HEK293 (cell line): ENCODE results near the gene SAPCD1.

Source experiments
- HOXD13 ChIP-seq: sonication (generic); formaldehyde crosslinking; IDR thresholded peaks from 2 replicates; pipeline ENCODE4 v1.8.0; 2022; ENCODE audit warnings: missing genetic modification reagents, borderline replicate concordance
- KLF10 ChIP-seq: fragments of 450-650 bp; IDR thresholded peaks from 2 replicates; pipeline ENCODE4 v1.5.1; 2018; ENCODE audit warnings: missing biosample characterization, mild to moderate bottlenecking, missing genetic modification characterization
- KLF16 ChIP-seq: fragments of 450-650 bp; formaldehyde crosslinking; IDR thresholded peaks from 2 replicates; pipeline ENCODE4 v1.5.1; 2017; ENCODE audit warnings: missing biosample characterization, missing genetic modification characterization
- KLF7 ChIP-seq: fragments of 450-650 bp; formaldehyde crosslinking; IDR thresholded peaks from 2 replicates; pipeline ENCODE4 v1.5.1; 2016; ENCODE audit warnings: missing biosample characterization, missing genetic modification characterization, borderline replicate concordance
- KLF8 ChIP-seq: fragments of 450-650 bp; formaldehyde crosslinking; IDR thresholded peaks from 2 replicates; pipeline ENCODE4 v1.5.1; 2016; ENCODE audit warnings: missing biosample characterization, missing genetic modification characterization
- KLF9 ChIP-seq: fragments of 450-650 bp; formaldehyde crosslinking; IDR thresholded peaks from 2 replicates; pipeline ENCODE4 v1.5.1; 2016; ENCODE audit warnings: missing biosample characterization, missing genetic modification characterization, low read depth
- PRDM10 ChIP-seq: fragments of 450-650 bp; formaldehyde crosslinking; IDR thresholded peaks from 2 replicates; pipeline ENCODE4 v1.5.1; 2016; ENCODE audit warnings: missing biosample characterization, missing genetic modification characterization
- ZBTB20 ChIP-seq: fragments of 450-650 bp; formaldehyde crosslinking; IDR thresholded peaks from 2 replicates; pipeline ENCODE4 v1.5.1; 2016; ENCODE audit warnings: missing biosample characterization, missing genetic modification characterization
- ZBTB7A ChIP-seq: fragments of 450-650 bp; formaldehyde crosslinking; IDR thresholded peaks from 2 replicates; pipeline ENCODE4 v1.5.1; 2016; ENCODE audit warnings: low read depth, missing biosample characterization, missing genetic modification characterization
- ZIC2 ChIP-seq: fragments of 450-650 bp; formaldehyde crosslinking; IDR thresholded peaks from 2 replicates; pipeline ENCODE4 v1.5.1; 2016; ENCODE audit warnings: missing biosample characterization, missing genetic modification characterization
- ZNF37A ChIP-seq: fragments of 450-650 bp; IDR thresholded peaks from 2 replicates; pipeline ENCODE4 v1.5.1; 2018; ENCODE audit warnings: missing biosample characterization, missing genetic modification characterization
- ZNF501 ChIP-seq: fragments of 450-650 bp; formaldehyde crosslinking; IDR thresholded peaks from 2 replicates; pipeline ENCODE4 v1.5.1; 2016; ENCODE audit warnings: missing biosample characterization, missing genetic modification characterization
- ZNF600 ChIP-seq: fragments of 450-650 bp; formaldehyde crosslinking; IDR thresholded peaks from 2 replicates; pipeline ENCODE4 v1.5.1; 2016; ENCODE audit warnings: missing biosample characterization, missing genetic modification characterization
- ZNF629 ChIP-seq: fragments of 450-650 bp; formaldehyde crosslinking; IDR thresholded peaks from 2 replicates; pipeline ENCODE4 v1.5.1; 2017; ENCODE audit warnings: missing biosample characterization, missing genetic modification characterization
- ZNF660 ChIP-seq: fragments of 450-650 bp; IDR thresholded peaks from 2 replicates; pipeline ENCODE4 v1.5.1; 2018; ENCODE audit warnings: missing biosample characterization, mild to moderate bottlenecking, missing genetic modification characterization
- ZSCAN30 ChIP-seq: fragments of 450-650 bp; IDR thresholded peaks from 2 replicates; pipeline ENCODE4 v1.5.1; 2018; ENCODE audit warnings: missing biosample characterization, mild to moderate bottlenecking, missing genetic modification characterization, moderate library complexity
- ZXDB ChIP-seq: fragments of 450-650 bp; formaldehyde crosslinking; IDR thresholded peaks from 2 replicates; pipeline ENCODE4 v1.5.1; 2016; ENCODE audit warnings: missing biosample characterization, missing genetic modification characterization
- TF ChIP-seq, protein P1 (sequence below): fragments of 450-650 bp; formaldehyde crosslinking; IDR thresholded peaks from 2 replicates; pipeline ENCODE4 v1.5.1; 2016; ENCODE audit warnings: missing biosample characterization, missing genetic modification characterization
- TF ChIP-seq, protein P2 (sequence below): fragments of 450-650 bp; IDR thresholded peaks from 2 replicates; pipeline ENCODE4 v1.5.1; 2018; ENCODE audit warnings: missing biosample characterization, mild to moderate bottlenecking, missing genetic modification characterization
- TF ChIP-seq, protein P3 (sequence below): fragments of 450-650 bp; formaldehyde crosslinking; IDR thresholded peaks from 2 replicates; pipeline ENCODE4 v1.5.1; 2016; ENCODE audit warnings: missing biosample characterization, missing genetic modification characterization
- TF ChIP-seq, protein P4 (sequence below): fragments of 450-650 bp; formaldehyde crosslinking; conservative IDR thresholded peaks from 2 replicates; pipeline ENCODE4 v1.5.1; 2016; ENCODE audit warnings: low read depth, missing biosample characterization, missing genetic modification characterization
- TF ChIP-seq, protein P5 (sequence below): fragments of 450-650 bp; formaldehyde crosslinking; IDR thresholded peaks from 2 replicates; pipeline ENCODE4 v1.5.1; 2017; ENCODE audit warnings: missing biosample characterization, missing genetic modification characterization

The SAPCD1 gene

GRCh38 chr6:31736021-31736767 is 26.3 kb upstream of the SAPCD1 start, which contains the start of gene CLIC1 (continued):
- TF ChIP-seq PRDM10 (peak; percentile 93), ZNF600 (tag by site-specific recombination) (peak; percentile 90), HOXD13 (CRISPR knock-in tag) (no peak), KLF8 (tag by site-specific recombination) (peak; percentile 91), ZNF660 (tag by site-specific recombination) (peak; percentile 71; the same call in 1 of the 2 replicates), ZBTB20 (tag by site-specific recombination) (peak; percentile 66), KLF7 (peak; percentile 74; the same call in 1 of the 2 replicates), ZSCAN30 (tag by site-specific recombination) (peak; percentile 33; the same call in 1 of the 2 replicates), KLF10 (tag by site-specific recombination) (peak; percentile 68), KLF9 (tag by site-specific recombination) (peak; percentile 91), ZBTB7A (tag by site-specific recombination) (0 out of 2 replicates have a peak, but pooled peaks have one; percentile 7), ZIC2 (0 out of 2 replicates have a peak, but pooled peaks have one; percentile 3), ZXDB (peak; percentile 64; the same call in 1 of the 2 replicates), ZNF37A (tag by site-specific recombination) (no peak), KLF16 (peak; percentile 87), ZNF501 (tag by site-specific recombination) (peak; percentile 44; the same call in 1 of the 2 replicates), ZNF629 (tag by site-specific recombination) (peak; percentile 38; the same call in 1 of the 2 replicates)
- TF ChIP-seq, protein P1, sequence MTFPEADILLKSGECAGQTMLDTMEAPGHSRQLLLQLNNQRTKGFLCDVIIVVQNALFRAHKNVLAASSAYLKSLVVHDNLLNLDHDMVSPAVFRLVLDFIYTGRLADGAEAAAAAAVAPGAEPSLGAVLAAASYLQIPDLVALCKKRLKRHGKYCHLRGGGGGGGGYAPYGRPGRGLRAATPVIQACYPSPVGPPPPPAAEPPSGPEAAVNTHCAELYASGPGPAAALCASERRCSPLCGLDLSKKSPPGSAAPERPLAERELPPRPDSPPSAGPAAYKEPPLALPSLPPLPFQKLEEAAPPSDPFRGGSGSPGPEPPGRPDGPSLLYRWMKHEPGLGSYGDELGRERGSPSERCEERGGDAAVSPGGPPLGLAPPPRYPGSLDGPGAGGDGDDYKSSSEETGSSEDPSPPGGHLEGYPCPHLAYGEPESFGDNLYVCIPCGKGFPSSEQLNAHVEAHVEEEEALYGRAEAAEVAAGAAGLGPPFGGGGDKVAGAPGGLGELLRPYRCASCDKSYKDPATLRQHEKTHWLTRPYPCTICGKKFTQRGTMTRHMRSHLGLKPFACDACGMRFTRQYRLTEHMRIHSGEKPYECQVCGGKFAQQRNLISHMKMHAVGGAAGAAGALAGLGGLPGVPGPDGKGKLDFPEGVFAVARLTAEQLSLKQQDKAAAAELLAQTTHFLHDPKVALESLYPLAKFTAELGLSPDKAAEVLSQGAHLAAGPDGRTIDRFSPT (tag by site-specific recombination): no peak
- TF ChIP-seq, protein P2, sequence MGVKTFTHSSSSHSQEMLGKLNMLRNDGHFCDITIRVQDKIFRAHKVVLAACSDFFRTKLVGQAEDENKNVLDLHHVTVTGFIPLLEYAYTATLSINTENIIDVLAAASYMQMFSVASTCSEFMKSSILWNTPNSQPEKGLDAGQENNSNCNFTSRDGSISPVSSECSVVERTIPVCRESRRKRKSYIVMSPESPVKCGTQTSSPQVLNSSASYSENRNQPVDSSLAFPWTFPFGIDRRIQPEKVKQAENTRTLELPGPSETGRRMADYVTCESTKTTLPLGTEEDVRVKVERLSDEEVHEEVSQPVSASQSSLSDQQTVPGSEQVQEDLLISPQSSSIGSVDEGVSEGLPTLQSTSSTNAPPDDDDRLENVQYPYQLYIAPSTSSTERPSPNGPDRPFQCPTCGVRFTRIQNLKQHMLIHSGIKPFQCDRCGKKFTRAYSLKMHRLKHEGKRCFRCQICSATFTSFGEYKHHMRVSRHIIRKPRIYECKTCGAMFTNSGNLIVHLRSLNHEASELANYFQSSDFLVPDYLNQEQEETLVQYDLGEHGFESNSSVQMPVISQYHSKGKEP (tag by site-specific recombination): no peak
- TF ChIP-seq, protein P3, sequence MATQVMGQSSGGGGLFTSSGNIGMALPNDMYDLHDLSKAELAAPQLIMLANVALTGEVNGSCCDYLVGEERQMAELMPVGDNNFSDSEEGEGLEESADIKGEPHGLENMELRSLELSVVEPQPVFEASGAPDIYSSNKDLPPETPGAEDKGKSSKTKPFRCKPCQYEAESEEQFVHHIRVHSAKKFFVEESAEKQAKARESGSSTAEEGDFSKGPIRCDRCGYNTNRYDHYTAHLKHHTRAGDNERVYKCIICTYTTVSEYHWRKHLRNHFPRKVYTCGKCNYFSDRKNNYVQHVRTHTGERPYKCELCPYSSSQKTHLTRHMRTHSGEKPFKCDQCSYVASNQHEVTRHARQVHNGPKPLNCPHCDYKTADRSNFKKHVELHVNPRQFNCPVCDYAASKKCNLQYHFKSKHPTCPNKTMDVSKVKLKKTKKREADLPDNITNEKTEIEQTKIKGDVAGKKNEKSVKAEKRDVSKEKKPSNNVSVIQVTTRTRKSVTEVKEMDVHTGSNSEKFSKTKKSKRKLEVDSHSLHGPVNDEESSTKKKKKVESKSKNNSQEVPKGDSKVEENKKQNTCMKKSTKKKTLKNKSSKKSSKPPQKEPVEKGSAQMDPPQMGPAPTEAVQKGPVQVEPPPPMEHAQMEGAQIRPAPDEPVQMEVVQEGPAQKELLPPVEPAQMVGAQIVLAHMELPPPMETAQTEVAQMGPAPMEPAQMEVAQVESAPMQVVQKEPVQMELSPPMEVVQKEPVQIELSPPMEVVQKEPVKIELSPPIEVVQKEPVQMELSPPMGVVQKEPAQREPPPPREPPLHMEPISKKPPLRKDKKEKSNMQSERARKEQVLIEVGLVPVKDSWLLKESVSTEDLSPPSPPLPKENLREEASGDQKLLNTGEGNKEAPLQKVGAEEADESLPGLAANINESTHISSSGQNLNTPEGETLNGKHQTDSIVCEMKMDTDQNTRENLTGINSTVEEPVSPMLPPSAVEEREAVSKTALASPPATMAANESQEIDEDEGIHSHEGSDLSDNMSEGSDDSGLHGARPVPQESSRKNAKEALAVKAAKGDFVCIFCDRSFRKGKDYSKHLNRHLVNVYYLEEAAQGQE (tag by site-specific recombination): 0 out of 2 replicates have a peak, but pooled peaks have one; percentile 32
- TF ChIP-seq, protein P4, sequence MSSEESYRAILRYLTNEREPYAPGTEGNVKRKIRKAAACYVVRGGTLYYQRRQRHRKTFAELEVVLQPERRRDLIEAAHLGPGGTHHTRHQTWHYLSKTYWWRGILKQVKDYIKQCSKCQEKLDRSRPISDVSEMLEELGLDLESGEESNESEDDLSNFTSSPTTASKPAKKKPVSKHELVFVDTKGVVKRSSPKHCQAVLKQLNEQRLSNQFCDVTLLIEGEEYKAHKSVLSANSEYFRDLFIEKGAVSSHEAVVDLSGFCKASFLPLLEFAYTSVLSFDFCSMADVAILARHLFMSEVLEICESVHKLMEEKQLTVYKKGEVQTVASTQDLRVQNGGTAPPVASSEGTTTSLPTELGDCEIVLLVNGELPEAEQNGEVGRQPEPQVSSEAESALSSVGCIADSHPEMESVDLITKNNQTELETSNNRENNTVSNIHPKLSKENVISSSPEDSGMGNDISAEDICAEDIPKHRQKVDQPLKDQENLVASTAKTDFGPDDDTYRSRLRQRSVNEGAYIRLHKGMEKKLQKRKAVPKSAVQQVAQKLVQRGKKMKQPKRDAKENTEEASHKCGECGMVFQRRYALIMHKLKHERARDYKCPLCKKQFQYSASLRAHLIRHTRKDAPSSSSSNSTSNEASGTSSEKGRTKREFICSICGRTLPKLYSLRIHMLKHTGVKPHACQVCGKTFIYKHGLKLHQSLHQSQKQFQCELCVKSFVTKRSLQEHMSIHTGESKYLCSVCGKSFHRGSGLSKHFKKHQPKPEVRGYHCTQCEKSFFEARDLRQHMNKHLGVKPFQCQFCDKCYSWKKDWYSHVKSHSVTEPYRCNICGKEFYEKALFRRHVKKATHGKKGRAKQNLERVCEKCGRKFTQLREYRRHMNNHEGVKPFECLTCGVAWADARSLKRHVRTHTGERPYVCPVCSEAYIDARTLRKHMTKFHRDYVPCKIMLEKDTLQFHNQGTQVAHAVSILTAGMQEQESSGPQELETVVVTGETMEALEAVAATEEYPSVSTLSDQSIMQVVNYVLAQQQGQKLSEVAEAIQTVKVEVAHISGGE: peak; percentile 68
- TF ChIP-seq, protein P5, sequence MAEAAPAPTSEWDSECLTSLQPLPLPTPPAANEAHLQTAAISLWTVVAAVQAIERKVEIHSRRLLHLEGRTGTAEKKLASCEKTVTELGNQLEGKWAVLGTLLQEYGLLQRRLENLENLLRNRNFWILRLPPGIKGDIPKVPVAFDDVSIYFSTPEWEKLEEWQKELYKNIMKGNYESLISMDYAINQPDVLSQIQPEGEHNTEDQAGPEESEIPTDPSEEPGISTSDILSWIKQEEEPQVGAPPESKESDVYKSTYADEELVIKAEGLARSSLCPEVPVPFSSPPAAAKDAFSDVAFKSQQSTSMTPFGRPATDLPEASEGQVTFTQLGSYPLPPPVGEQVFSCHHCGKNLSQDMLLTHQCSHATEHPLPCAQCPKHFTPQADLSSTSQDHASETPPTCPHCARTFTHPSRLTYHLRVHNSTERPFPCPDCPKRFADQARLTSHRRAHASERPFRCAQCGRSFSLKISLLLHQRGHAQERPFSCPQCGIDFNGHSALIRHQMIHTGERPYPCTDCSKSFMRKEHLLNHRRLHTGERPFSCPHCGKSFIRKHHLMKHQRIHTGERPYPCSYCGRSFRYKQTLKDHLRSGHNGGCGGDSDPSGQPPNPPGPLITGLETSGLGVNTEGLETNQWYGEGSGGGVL: peak; percentile 87
